T47D (cell line): ENCODE data around the gene ZPR1.

ENCODE experiments used
- DNase-seq, 2 experiments: peaks; one replicate each; pipeline versions ENCODE4 v3.0.0 to v3.0.0-alpha.2; 2011 to 2012; ENCODE audit warnings: low read depth in 1 of 2, low spot score in 1 of 2
- JUND ChIP-seq: IDR thresholded peaks from 2 replicates; pipeline ENCODE4 v1.6.1; 2012; ENCODE audit warnings: low read depth
- in situ Hi-C: cut with HindIII; loops from 2 replicates; pipeline ENCODE4 v1.10.0; 2016; ENCODE audit warnings: low sequenced_read_pairs, low pct_unique_long_range_greater_than_20kb

The ZPR1 gene

GRCh38 chr11:116793772-116794097, 5.9 kb upstream of the ZPR1 start:
- in situ Hi-C loops = no loop called here
- DNase-seq = peak in 1 of 2 experiments; percentile 55

GRCh38 chr11:116792869-116793771, 5.3 kb upstream of the ZPR1 start:
- in situ Hi-C loops = no loop called here
- no peak for DNase-seq
- TF ChIP-seq JUND = no peak

More at GRCh38 chr11:116793772-116794097, 5.9 kb upstream of the ZPR1 start:
- TF ChIP-seq JUND = no peak

GRCh38 chr11:116792144-116792868, 4.5 kb upstream of the ZPR1 start:
- in situ Hi-C loops = no loop called here
- no peak for DNase-seq
- TF ChIP-seq JUND = no peak

GRCh38 chr11:116791813-116792143, 4.0 kb upstream of the ZPR1 start, which contains the start of gene APOA5:
APOA5 (minus strand) TSS chr11:116791879; CDS start chr11:116791860, 19 bp downstream.
- DNase-seq = no peak
- no peak for TF ChIP-seq JUND
- in situ Hi-C loops = no loop called here

GRCh38 chr11:116791002-116791812, 3.4 kb upstream of the ZPR1 start:
- DNase-seq = peak; percentile 69 to 93
- no peak for TF ChIP-seq JUND
- in situ Hi-C loops = no loop called here

- in situ Hi-C loops = no loop called here
- no peak for DNase-seq
- TF ChIP-seq JUND = no peak
These were observed 2.6 kb upstream of the ZPR1 start for GRCh38 chr11:116790167-116791001.

GRCh38 chr11:116788975-116789374, 1.2 kb upstream of the ZPR1 start:
- no peak for TF ChIP-seq JUND
- DNase-seq = no peak
- in situ Hi-C loops = no loop called here

- no peak for DNase-seq
- TF ChIP-seq JUND = no peak
- in situ Hi-C loops = no loop called here
These were observed 711 bp upstream of the ZPR1 start for GRCh38 chr11:116788534-116788933.

- in situ Hi-C loops = no loop called here
- DNase-seq = no peak
These were observed 412 bp downstream of the ZPR1 start for GRCh38 chr11:116787436-116787785.

GRCh38 chr11:116786966-116787365, 857 bp downstream of the ZPR1 start:
- in situ Hi-C loops = no loop called here
- TF ChIP-seq JUND = no peak
- no peak for DNase-seq

More at GRCh38 chr11:116787436-116787785, 412 bp downstream of the ZPR1 start:
- no peak for TF ChIP-seq JUND

GRCh38 chr11:116786326-116786725, 1.5 kb downstream of the ZPR1 start:
- no peak for TF ChIP-seq JUND
- in situ Hi-C loops = no loop called here
- no peak for DNase-seq

- in situ Hi-C loops = no loop called here
- no peak for DNase-seq
- TF ChIP-seq JUND = no peak
These were observed 5.1 kb downstream of the ZPR1 start for GRCh38 chr11:116782728-116783127.
